ENCODE measurements around the gene WFIKKN1. TPM values are rescaled to one million over a fixed set of nuclear protein-coding genes. Genes with fewer than 3 reads are reported as not detected.
A peak's percentile ranks its signal among the peaks of the same experiment; 100 is the strongest.

The WFIKKN1 gene
- total RNA-seq, 1 donor from 2014 or later: not detected

GRCh38 chr16:589658-590187 is 41.1 kb upstream of the WFIKKN1 start, which contains the start of gene RAB40C:
Gene RAB40C (plus strand): TSS chr16:590066. CDS start chr16:590292, 226 bp downstream.
- FAIRE-seq (no peak), DNase-seq (ENCODE audit: low read depth) (peak; percentile 85)
- H3K27me3 ChIP-seq (ENCODE audit: control insufficient read depth, insufficient read depth, low read length): no peaks in the 10 kb centered on the region
- TF ChIP-seq, protein P1, sequence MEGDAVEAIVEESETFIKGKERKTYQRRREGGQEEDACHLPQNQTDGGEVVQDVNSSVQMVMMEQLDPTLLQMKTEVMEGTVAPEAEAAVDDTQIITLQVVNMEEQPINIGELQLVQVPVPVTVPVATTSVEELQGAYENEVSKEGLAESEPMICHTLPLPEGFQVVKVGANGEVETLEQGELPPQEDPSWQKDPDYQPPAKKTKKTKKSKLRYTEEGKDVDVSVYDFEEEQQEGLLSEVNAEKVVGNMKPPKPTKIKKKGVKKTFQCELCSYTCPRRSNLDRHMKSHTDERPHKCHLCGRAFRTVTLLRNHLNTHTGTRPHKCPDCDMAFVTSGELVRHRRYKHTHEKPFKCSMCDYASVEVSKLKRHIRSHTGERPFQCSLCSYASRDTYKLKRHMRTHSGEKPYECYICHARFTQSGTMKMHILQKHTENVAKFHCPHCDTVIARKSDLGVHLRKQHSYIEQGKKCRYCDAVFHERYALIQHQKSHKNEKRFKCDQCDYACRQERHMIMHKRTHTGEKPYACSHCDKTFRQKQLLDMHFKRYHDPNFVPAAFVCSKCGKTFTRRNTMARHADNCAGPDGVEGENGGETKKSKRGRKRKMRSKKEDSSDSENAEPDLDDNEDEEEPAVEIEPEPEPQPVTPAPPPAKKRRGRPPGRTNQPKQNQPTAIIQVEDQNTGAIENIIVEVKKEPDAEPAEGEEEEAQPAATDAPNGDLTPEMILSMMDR (IDR thresholded peaks at IDR 0.05; ENCODE audit: insufficient read depth, low read length, severe bottlenecking): no peak
- peaks cover 2% of the 10 kb centered on the region for H3K36me3 ChIP-seq (ENCODE audit: control insufficient read depth, insufficient read depth, low read length)
- H3K4me3 ChIP-seq (ENCODE audit: low read depth, low read length): peak within 1 kb of the TSS; percentile 82

DNA sequence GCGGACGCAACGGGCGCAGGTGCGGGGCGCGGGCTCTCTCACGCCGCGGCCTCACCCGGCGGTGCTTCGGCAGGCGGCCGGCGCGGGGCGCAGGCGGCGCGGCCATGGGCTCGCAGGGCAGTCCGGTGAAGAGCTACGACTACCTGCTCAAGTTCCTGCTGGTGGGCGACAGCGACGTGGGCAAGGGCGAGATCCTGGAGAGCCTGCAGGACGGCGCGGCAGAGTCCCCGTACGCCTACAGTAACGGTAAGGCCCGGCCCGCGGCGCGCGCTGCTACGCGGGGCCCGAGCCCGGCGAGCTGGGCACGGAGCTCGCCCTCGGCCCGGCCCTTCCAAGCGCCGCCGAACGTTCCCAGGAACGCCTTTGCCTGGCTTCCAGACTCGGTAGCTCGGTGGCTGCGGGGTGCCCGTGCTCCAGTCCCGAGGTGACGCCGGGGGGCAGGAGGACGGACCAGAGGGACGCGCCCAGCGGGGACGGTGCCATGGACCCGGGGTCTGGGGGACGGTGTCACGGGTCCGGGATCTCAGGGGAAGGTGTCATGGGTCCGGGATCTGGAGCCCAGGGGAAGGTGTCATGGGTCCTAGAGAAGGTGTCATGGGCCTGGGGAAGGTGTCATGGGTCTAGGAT is 40.5 kb upstream of the WFIKKN1 start:
- Histone ChIP-seq H3K36me3 (ENCODE audit: control insufficient read depth, insufficient read depth, low read length) (peaks cover 2% of the 10 kb centered on the region), H3K27me3 (ENCODE audit: control insufficient read depth, insufficient read depth, low read length) (no peaks in the 10 kb centered on the region), H3K4me3 (ENCODE audit: low read depth, low read length) (peak overlapping the region; percentile 82)
- TF ChIP-seq, protein P1 (IDR thresholded peaks at IDR 0.05; ENCODE audit: insufficient read depth, low read length, severe bottlenecking): no peak
- DNase-seq (ENCODE audit: low read depth) (no peak), FAIRE-seq (no peak)

DNA sequence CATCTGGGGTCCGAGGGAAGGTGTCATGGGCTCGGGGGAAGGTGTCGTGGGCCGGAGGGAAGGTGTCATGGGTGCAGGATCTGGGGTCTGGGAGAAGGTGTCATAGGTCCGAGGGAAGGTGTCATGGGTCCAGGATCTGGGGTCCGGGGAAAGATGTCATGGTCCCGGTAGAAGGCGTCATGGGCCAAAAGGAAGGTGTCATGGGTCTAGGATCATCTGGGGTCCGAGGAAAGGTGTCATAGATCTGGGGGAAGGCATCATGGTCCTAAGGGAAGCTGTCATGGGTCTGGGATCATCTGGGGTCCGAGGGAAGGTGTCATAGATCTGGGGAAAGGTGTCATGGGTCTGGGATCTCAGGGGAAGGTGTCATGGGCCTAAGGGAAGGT is 40.0 kb upstream of the WFIKKN1 start:
- no peaks in the 10 kb centered on the region for H3K27me3 ChIP-seq (ENCODE audit: control insufficient read depth, insufficient read depth, low read length)
- H3K4me3 ChIP-seq (ENCODE audit: low read depth, low read length): peak overlapping the region; percentile 82
- no peak for DNase-seq (ENCODE audit: low read depth)
- no peak for FAIRE-seq
- TF ChIP-seq, protein P1 (IDR thresholded peaks at IDR 0.05; ENCODE audit: insufficient read depth, low read length, severe bottlenecking): no peak
- peaks cover 2% of the 10 kb centered on the region for H3K36me3 ChIP-seq (ENCODE audit: control insufficient read depth, insufficient read depth, low read length)

GRCh38 chr16:591231-591630 is 39.6 kb upstream of the WFIKKN1 start:
- DNase-seq (ENCODE audit: low read depth): no peak
- H3K36me3 ChIP-seq (ENCODE audit: control insufficient read depth, insufficient read depth, low read length): peaks cover 4% of the 10 kb centered on the region
- no peak for FAIRE-seq
- TF ChIP-seq, protein P1 (IDR thresholded peaks at IDR 0.05; ENCODE audit: insufficient read depth, low read length, severe bottlenecking): no peak
- peak overlapping the region; percentile 82 for H3K4me3 ChIP-seq (ENCODE audit: low read depth, low read length)
- H3K27me3 ChIP-seq (ENCODE audit: control insufficient read depth, insufficient read depth, low read length): no peaks in the 10 kb centered on the region

GRCh38 chr16:591892-592517 is 38.8 kb upstream of the WFIKKN1 start:
- DNase-seq (ENCODE audit: low read depth) (no peak), FAIRE-seq (no peak)
- no peaks in the 10 kb centered on the region for H3K27me3 ChIP-seq (ENCODE audit: control insufficient read depth, insufficient read depth, low read length)
- TF ChIP-seq, protein P1 (IDR thresholded peaks at IDR 0.05; ENCODE audit: insufficient read depth, low read length, severe bottlenecking): no peak
- peaks cover 5% of the 10 kb centered on the region for H3K36me3 ChIP-seq (ENCODE audit: control insufficient read depth, insufficient read depth, low read length)
- H3K4me3 ChIP-seq (ENCODE audit: low read depth, low read length): peak overlapping the region; percentile 27

Measured in bronchial epithelial cell (primary cell).